GM21619 (cell line): ENCODE results near the gene BICDL2.
"Not testable (repeated sequence)": the region's sequence is repeated elsewhere in the genome, so short reads cannot be mapped to it uniquely, and the experiment has no call there.

ENCODE experiments used
- ATAC-seq: cut with Tn5 transposase; IDR thresholded peaks from one replicate; pipeline ENCODE4 v1.9.1; 2021; ENCODE audit not compliant: unreplicated experiment

BICDL2 gene

GRCh38 chr16:3065069-3065741 lies 28.5 kb upstream of the BICDL2 start, which contains the start of gene IL32:
IL32 (plus strand) TSS chr16:3065640; CDS start chr16:3065812, 172 bp downstream.
- peak; percentile 50 for ATAC-seq

- ATAC-seq: no peak
Observed at GRCh38 chr16:3063625-3064386, 27.1 kb upstream of the BICDL2 start.

DNA sequence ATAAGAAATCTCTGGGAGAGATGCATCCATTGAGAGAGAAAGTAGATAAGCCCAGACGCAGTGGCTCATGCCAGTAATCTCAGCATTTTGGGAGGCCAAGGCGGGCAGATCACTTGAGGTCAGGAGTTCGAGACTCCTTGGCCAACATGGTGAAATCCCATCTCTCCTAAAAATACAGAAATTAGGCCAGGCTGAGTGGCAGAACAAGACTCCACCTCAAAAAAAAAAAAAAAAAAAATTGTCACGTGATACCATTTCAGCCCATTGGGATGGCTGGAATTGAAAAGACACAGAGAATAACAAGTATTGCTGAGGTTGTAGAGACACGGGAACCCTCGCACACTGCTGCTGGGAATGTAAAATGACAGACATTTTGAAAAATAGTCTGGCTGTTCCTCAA lies 25.8 kb upstream of the BICDL2 start:
- no peak for ATAC-seq

DNA sequence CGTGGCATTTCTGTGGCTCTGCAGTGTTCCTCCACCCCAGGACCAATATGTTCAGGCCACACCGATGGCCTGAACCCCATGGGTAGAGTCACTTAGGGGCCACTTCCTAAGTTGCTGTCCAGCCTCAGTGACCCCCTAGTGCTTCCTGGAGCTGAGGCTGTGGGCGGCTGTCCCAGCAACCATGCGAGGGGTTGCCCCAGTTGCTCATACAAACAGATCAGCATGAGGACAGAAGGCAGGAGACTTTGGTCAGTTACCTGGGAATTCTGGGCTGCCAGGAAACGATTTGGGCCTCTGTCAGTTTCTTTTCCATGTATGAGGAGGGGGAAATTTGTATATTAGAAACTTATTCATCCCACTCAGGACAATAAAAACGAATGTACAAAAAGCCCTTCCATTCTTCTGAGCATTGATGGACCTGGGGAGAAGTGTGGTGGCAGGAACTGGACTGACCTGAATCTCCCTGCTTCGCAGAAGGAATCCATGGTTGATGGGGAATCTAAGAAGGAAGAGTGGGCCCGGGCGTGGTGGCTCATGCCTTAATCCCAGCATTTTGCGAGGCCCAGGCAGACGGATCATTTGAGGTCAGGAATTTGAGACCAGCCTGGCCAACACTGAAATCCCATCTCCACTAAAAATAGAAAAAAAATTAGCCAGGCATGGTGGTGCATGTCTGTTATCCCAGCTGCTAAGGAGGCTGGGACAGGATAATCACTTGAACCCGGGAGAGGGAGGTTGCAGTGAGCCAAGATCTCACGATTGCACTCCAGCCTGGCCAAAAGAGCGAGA lies 23.8 kb upstream of the BICDL2 start:
- ATAC-seq: no peak

DNA sequence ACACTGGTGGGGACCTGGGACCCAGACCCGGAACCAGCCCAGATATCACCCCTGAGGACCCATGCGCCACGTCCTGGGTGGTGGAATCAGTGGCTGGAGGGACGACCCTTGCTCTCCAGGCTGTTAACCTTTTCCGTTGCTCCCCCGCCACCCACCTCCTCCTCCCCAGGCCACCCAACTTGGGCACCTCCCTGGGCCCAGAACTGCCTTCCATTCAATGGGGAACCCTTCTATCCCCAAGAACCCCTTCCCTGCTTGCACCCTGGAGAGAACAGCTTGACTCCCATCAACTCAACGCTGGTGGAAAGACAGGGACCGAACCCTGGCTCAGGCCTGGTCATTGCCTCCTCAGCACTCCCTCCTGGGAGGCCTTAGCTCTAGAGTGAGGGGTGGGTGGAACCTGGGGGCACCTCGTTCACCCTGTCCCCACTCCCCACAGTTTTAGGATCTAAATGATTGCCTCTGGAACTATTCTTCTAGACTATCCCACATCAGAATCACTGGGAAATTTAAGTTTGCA lies 23.0 kb upstream of the BICDL2 start:
- no peak for ATAC-seq

DNA sequence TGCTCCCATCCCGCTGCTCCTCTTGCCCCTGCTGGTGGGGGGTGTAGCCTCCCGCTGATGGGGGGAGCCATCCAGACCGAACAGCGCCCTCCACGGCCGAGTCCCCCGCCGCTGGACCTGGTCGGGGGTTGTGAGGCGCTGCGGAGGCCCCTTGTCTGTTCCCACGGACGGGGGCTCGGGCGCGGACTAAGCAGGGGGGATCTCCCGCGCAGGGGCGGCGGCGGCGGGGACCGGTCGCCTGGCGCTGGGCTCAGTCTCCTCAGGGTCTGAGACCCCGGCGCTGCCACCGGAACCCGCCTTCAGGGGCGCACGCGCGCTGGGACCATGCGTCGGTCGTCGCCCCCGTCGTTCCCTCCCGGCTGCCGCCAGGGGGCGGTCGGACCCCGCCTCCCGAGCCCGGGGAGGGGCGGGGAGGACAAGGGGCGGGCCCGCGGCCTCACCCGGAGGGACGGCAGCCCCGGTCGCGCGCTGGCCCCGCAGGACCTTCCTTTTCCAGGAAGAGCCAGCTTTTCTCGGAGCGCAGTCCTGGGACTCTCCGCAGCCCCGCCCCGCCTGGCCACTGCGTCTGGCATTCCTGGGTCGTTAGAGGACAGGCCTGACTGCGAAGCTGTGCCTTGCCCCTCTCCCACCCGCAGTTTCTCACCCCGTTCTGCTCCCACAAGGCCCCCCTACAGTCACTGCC lies 22.4 kb upstream of the BICDL2 start:
- peak; percentile 60 for ATAC-seq

- ATAC-seq: peak; percentile 28
Observed at GRCh38 chr16:3058139-3059030, 21.6 kb upstream of the BICDL2 start.

- no peak for ATAC-seq
Observed at GRCh38 chr16:3057181-3058138, 20.7 kb upstream of the BICDL2 start.

DNA sequence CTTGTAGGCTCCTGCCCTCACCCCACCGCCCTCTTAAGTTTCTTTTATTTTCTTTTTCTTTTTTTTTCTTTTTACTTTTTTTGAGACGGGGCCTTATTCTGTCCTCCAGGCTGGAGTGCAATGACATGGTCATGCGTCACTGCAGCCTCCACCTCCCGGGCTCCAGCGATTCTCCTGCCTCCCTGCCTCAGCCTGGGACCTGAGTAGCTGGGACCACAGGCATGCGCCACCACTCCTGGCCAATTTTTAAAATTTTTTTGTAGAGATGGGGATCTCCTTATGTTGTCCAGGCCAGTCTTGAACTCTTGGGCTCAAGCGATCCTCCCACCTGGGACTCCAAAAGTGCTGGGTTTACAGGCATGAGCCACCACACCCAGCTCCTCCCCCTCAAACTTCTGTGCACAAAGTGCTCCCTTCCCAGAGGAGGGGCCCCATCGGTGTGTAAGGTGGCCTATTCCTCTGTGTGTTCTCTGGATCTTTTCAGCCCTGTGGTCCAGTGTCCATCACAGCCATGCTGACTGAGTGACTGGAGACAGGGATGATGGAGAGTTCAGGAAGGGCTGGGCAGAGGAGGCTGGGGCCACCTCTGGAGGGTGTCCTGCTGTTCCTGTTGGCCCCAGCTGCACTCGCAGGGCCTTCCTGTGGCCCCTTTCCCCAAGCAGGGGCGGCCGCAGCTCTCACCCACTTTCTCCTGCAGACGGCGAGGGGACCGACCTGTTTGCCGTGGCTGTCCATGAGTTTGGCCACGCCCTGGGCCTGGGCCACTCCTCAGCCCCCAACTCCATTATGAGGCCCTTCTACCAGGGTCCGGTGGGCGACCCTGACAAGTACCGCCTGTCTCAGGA lies 19.8 kb upstream of the BICDL2 start:
- ATAC-seq: no peak

- ATAC-seq: not testable (repeated sequence)
Observed at GRCh38 chr16:3055734-3056115, 19.0 kb upstream of the BICDL2 start.

GRCh38 chr16:3054965-3055733 lies 18.4 kb upstream of the BICDL2 start:
- ATAC-seq: no peak

DNA sequence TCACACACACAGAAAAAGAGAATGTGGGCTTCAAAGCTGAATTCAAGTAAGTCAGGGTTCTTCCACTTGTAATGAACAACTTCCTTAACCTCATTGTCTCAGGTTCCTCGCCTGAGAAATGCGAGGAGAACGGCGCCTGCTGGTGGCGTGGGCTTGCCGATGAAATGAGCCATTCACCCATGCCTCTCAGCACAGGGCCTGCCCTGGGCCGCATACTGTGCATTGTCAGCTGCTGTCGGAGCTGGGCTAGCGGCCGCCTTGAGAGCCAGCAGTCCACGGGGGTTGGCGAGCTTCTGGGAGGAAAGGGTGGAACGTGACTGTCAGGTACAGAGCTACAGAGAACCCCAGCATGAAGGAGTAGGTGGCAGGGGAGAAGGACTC lies 16.6 kb upstream of the BICDL2 start:
- not testable (repeated sequence) for ATAC-seq

GRCh38 chr16:3052571-3053329 lies 16.0 kb upstream of the BICDL2 start:
- not testable (repeated sequence) for ATAC-seq

GRCh38 chr16:3051494-3051893 lies 14.8 kb upstream of the BICDL2 start:
- no peak for ATAC-seq

- no peak for ATAC-seq
Observed at GRCh38 chr16:3051009-3051408, 14.3 kb upstream of the BICDL2 start.

- ATAC-seq: no peak
Observed at GRCh38 chr16:3050487-3050886, 13.7 kb upstream of the BICDL2 start.
